ENCODE data around the gene SDC3.

DNA sequence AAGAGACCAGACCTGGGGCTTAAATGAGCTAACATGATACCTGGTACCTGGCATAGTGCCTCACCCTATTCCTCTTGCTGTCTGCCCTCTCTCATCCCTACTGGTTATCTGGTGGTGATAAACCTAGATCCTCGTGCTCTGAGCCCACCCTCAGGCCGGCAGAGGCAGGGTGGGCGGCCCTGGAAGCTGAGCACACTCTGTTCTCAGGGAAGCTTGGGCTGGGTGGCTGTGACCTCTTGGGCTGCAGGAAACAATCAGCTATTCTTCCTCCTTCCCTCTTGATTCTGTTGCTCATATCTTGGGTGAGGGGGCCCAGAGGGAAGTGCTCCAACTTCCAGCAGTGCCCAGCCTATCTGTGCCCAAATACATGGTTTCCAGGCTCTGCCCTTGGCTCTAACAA lies 42.0 kb downstream of the SDC3 start:
- TF ChIP-seq CTCF (IDR thresholded peaks at IDR 0.05) (no peak), POLR2A (IDR thresholded peaks at IDR 0.05) (no peak)

All from heart left ventricle (tissue), 13 donors.